Ishikawa (cell line): Measurements from ENCODE around the gene NOM1.

Experiments used
- MAX ChIP-seq: IDR thresholded peaks from 2 replicates; pipeline ENCODE4 v1.6.1; 2012
- NFIC ChIP-seq: IDR thresholded peaks from 2 replicates; pipeline ENCODE4 v1.6.1; 2012
- TAF1 ChIP-seq: IDR thresholded peaks from 2 replicates; pipeline ENCODE4 v1.6.1; 2012; ENCODE audit warnings: low read depth, mild to moderate bottlenecking

- no peak for TF ChIP-seq TAF1
- no peak for TF ChIP-seq NFIC
- TF ChIP-seq MAX = no peak
These were observed 2.2 kb upstream of the NOM1 start for GRCh38 chr7:156947120-156947843.
